Smooth muscle cell of trachea (primary cell): ENCODE results near the gene BRINP2. TPM values are rescaled to one million over a fixed set of nuclear protein-coding genes. Genes with fewer than 3 reads are reported as not detected.

Experiments used
- total RNA-seq: library from RNA; depleted of rRNA; stranded (reverse); fragments of >200 nt; gene quantifications from 2 replicates; pipeline ENCODE4 v1.2.1, GENCODE V29; 2014

Gene BRINP2, protein sequence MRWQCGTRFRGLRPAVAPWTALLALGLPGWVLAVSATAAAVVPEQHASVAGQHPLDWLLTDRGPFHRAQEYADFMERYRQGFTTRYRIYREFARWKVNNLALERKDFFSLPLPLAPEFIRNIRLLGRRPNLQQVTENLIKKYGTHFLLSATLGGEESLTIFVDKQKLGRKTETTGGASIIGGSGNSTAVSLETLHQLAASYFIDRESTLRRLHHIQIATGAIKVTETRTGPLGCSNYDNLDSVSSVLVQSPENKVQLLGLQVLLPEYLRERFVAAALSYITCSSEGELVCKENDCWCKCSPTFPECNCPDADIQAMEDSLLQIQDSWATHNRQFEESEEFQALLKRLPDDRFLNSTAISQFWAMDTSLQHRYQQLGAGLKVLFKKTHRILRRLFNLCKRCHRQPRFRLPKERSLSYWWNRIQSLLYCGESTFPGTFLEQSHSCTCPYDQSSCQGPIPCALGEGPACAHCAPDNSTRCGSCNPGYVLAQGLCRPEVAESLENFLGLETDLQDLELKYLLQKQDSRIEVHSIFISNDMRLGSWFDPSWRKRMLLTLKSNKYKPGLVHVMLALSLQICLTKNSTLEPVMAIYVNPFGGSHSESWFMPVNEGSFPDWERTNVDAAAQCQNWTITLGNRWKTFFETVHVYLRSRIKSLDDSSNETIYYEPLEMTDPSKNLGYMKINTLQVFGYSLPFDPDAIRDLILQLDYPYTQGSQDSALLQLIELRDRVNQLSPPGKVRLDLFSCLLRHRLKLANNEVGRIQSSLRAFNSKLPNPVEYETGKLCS
- under 0.01 TPM in 1 of 2 replicates, not detected in the other for total RNA-seq

GRCh38 chr1:177170756-177171535 is at the start of gene BRINP2:
TSS of gene BRINP2 (plus strand) at chr1:177170958. CDS start at chr1:177229877, 58,919 bp downstream.

GRCh38 chr1:177164380-177165068 is 6.2 kb upstream of the BRINP2 start, which contains the start of gene ASTN1:
TSS of gene ASTN1 (minus strand) at chr1:177164712. CDS start at chr1:177164676, 36 bp downstream.

Other genes with a start within 250 kb of the BRINP2 start
- under 0.01 and 0.17 TPM in 2 replicates for gene ASTN1, start 6.2 kb upstream of the BRINP2 start, total RNA-seq